Activated T-helper 1 cell treated with anti-CD3 and anti-CD28 coated beads, Interleukin-12 subunit alpha, Interleukin-12 subunit beta, Interleukin-2, Interleukin-4 antibody, amounts not matched to agents 30 ng/mL and 10 ng/mL and 1 ng/mL, durations not matched to agents 14 hours and 24 hours and 36 hours (primary cell): ENCODE results near the gene MEF2A. TPM values are rescaled to one million over a fixed set of nuclear protein-coding genes. Genes with fewer than 3 reads are reported as not detected.
A peak's percentile ranks its signal among the peaks of the same experiment; 100 is the strongest.

Source experiments
- DNase-seq: peaks from one replicate; pipeline ENCODE4 v3.0.0; 2021; ENCODE audit warnings: low spot score
- H3K27ac Mint-ChIP-seq: one replicate; pipeline ENCODE4 v1.8.0; 2021; ENCODE audit warnings: mild to moderate bottlenecking, mixed read lengths
- H3K27me3 Mint-ChIP-seq: one replicate; pipeline ENCODE4 v1.8.0; 2022; ENCODE audit warnings: mild to moderate bottlenecking, moderate library complexity, mixed read lengths; ENCODE audit not compliant: insufficient read depth
- H3K36me3 Mint-ChIP-seq: one replicate; pipeline ENCODE4 v1.8.0; 2021; ENCODE audit warnings: low read depth, mixed read lengths
- H3K4me1 Mint-ChIP-seq: one replicate; pipeline ENCODE4 v1.8.0; 2021; ENCODE audit warnings: low read depth, mixed read lengths
- H3K4me3 Mint-ChIP-seq: one replicate; pipeline ENCODE4 v1.8.0; 2021; ENCODE audit warnings: mild to moderate bottlenecking, moderate library complexity, mixed read lengths
- H3K9me3 Mint-ChIP-seq: one replicate; pipeline ENCODE4 v1.8.0; 2021; ENCODE audit warnings: mixed read lengths
- intact Hi-C: fragments of 100-400 bp; cut with micrococcal nuclease; formaldehyde crosslinking; loops from one replicate; pipeline ENCODE4 v1.15.1; 2024
- total RNA-seq: library from RNA; stranded (reverse); gene quantifications from 2 replicates; pipeline ENCODE4 v1.2.3, GENCODE V29; 2022

Gene MEF2A
- total RNA-seq, 1 donor from 2014 or later, result 27.4 TPM

GRCh38 chr15:99721104-99721778 lies 155.5 kb downstream of the MEF2A start:
- Mint-ChIP-seq H3K27me3 (no peaks in the 10 kb centered on the region), H3K4me1 (peaks cover 33% of the 10 kb centered on the region), H3K9me3 (no peaks in the 10 kb centered on the region), H3K27ac (peak overlapping the region; percentile 91), H3K36me3 (peaks cover 7% of the 10 kb centered on the region), H3K4me3 (peak overlapping the region; percentile 61)
- DNase-seq, result no peak
- intact Hi-C loops, result no loop called here

GRCh38 chr15:99721896-99722295 lies 156.1 kb downstream of the MEF2A start:
- intact Hi-C loops, result no loop called here
- no peaks in the 10 kb centered on the region for H3K27me3 Mint-ChIP-seq
- peaks cover 7% of the 10 kb centered on the region for H3K36me3 Mint-ChIP-seq
- no peaks in the 10 kb centered on the region for H3K9me3 Mint-ChIP-seq
- no peak for DNase-seq
- H3K27ac Mint-ChIP-seq, result no peak overlapping the region
- H3K4me3 Mint-ChIP-seq, result no peak overlapping the region
- peaks cover 33% of the 10 kb centered on the region for H3K4me1 Mint-ChIP-seq

GRCh38 chr15:99722406-99722805 lies 156.6 kb downstream of the MEF2A start:
- H3K27me3 Mint-ChIP-seq, result no peaks in the 10 kb centered on the region
- H3K36me3 Mint-ChIP-seq, result peaks cover 9% of the 10 kb centered on the region
- DNase-seq, result no peak
- intact Hi-C loops, result no loop called here
- H3K27ac Mint-ChIP-seq, result no peak overlapping the region
- no peaks in the 10 kb centered on the region for H3K9me3 Mint-ChIP-seq
- H3K4me3 Mint-ChIP-seq, result no peak overlapping the region
- H3K4me1 Mint-ChIP-seq, result peaks cover 33% of the 10 kb centered on the region

- peaks cover 17% of the 10 kb centered on the region for H3K36me3 Mint-ChIP-seq
- no peak overlapping the region for H3K4me3 Mint-ChIP-seq
- DNase-seq, result no peak
- intact Hi-C loops, result no loop called here
- H3K9me3 Mint-ChIP-seq, result no peaks in the 10 kb centered on the region
- peaks cover 12% of the 10 kb centered on the region for H3K4me1 Mint-ChIP-seq
- H3K27me3 Mint-ChIP-seq, result no peaks in the 10 kb centered on the region
- no peak overlapping the region for H3K27ac Mint-ChIP-seq
Measured at GRCh38 chr15:99726333-99726732, 160.5 kb downstream of the MEF2A start.

GRCh38 chr15:99727330-99727729 lies 161.5 kb downstream of the MEF2A start:
- no peak for DNase-seq
- Mint-ChIP-seq H3K4me3 (no peak overlapping the region), H3K27me3 (no peaks in the 10 kb centered on the region), H3K4me1 (peaks cover 15% of the 10 kb centered on the region), H3K27ac (no peak overlapping the region), H3K36me3 (peaks cover 19% of the 10 kb centered on the region), H3K9me3 (no peaks in the 10 kb centered on the region)
- intact Hi-C loops, result no loop called here

DNA sequence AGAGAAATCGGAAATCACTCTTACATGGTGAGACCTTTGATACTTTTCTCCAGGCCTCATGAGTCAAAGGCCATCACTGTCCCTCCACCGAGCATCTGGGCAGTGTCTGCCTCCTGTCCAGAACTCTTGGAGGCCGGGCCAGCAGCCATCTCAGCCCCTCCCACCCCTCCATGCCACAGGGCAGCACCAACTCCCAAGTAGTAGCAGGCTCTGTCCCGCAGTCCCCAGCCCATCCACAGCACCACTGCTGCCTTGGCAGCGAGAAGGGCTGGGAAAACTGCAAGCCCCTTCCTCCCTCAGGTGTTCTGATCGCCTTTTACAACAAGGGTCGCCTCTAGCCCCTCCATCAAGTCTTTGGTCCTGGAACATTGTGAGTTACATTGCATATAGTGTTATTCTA lies 161.9 kb downstream of the MEF2A start:
- Mint-ChIP-seq H3K4me3 (no peak overlapping the region), H3K27ac (no peak overlapping the region), H3K9me3 (no peaks in the 10 kb centered on the region), H3K4me1 (peaks cover 17% of the 10 kb centered on the region), H3K36me3 (peaks cover 19% of the 10 kb centered on the region), H3K27me3 (no peaks in the 10 kb centered on the region)
- intact Hi-C loops, result no loop called here
- DNase-seq, result no peak

GRCh38 chr15:99728916-99729315 lies 163.1 kb downstream of the MEF2A start:
- H3K27ac Mint-ChIP-seq, result no peak overlapping the region
- H3K4me1 Mint-ChIP-seq, result peaks cover 21% of the 10 kb centered on the region
- H3K27me3 Mint-ChIP-seq, result no peaks in the 10 kb centered on the region
- H3K36me3 Mint-ChIP-seq, result peaks cover 19% of the 10 kb centered on the region
- no peaks in the 10 kb centered on the region for H3K9me3 Mint-ChIP-seq
- intact Hi-C loops, result no loop called here
- DNase-seq, result no peak
- no peak overlapping the region for H3K4me3 Mint-ChIP-seq

GRCh38 chr15:99729327-99729726 lies 163.5 kb downstream of the MEF2A start:
- DNase-seq, result no peak
- no peaks in the 10 kb centered on the region for H3K27me3 Mint-ChIP-seq
- H3K4me3 Mint-ChIP-seq, result no peak overlapping the region
- H3K4me1 Mint-ChIP-seq, result peaks cover 21% of the 10 kb centered on the region
- intact Hi-C loops, result no loop called here
- peaks cover 19% of the 10 kb centered on the region for H3K36me3 Mint-ChIP-seq
- H3K27ac Mint-ChIP-seq, result no peak overlapping the region
- no peaks in the 10 kb centered on the region for H3K9me3 Mint-ChIP-seq

DNA sequence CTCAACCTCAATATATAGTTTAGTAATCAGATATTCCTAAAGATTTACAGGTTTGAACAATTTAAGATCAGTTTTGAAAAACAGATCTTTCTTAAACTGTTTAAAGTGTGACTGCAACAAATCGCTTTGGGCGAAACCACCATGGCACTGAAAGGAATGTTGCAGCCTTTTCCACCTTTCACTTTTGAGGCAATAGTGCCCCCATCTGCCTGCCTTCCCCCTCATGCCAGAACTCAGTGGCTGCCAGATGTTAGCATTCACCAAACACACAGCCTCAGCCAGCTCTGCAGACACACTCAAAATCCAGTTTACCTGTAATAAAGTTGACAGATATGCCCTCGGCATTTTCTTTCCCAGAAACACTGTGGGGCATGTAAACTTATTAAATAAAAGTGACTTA lies 164.1 kb downstream of the MEF2A start:
- peaks cover 21% of the 10 kb centered on the region for H3K4me1 Mint-ChIP-seq
- no peak overlapping the region for H3K4me3 Mint-ChIP-seq
- DNase-seq, result no peak
- intact Hi-C loops, result no loop called here
- H3K27ac Mint-ChIP-seq, result no peak overlapping the region
- peaks cover 19% of the 10 kb centered on the region for H3K36me3 Mint-ChIP-seq
- no peaks in the 10 kb centered on the region for H3K27me3 Mint-ChIP-seq
- no peaks in the 10 kb centered on the region for H3K9me3 Mint-ChIP-seq

DNA sequence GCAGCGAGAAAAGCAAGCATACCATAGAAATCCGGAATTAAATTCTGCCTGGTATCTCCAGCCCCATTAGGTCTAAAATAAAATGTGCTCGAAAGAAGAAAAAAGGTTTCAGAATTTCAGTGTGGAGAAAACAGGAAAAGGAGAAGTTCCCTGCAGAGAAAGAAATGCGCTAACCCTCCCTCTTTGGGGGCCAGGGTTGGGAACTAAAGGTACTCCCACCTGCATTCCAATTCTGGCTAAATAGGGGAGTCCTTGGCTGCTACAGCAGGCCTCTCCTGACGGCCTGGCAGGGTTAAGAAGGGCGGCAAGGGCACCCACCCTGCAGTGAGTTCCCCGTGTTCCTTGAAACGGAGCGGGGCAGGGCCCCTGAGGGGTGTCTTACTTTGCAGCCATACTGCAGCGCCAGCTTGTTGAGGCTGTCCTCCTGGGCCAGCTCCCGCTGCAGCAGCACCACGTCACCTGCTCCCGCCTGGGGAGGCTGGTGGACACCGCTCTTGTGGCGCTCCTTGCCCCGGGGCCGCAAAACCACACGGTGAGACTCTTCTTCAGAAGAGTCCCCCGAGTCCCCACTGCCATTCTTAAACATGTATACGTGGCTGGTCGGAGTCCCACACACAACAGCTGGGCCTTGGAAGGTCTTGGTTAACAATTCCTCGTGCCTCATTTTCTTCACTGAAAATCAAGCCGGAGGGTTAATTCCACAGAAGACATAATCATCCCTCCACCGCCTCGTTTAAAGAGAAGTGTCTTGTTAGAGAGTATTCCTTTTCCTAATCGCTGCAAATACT lies 165.7 kb downstream of the MEF2A start:
- Mint-ChIP-seq H3K27me3 (no peaks in the 10 kb centered on the region), H3K9me3 (no peaks in the 10 kb centered on the region)
- intact Hi-C loops, result loop anchor here (2.0 kb wide), 2 partner anchors 195 to 871 kb away; partner anchors contain the start of genes ASB7 and LINS1

GRCh38 chr15:99732124-99732750 lies 166.5 kb downstream of the MEF2A start:
- H3K27ac Mint-ChIP-seq, result peak overlapping the region; percentile 44
- H3K36me3 Mint-ChIP-seq, result peaks cover 19% of the 10 kb centered on the region
- no peaks in the 10 kb centered on the region for H3K27me3 Mint-ChIP-seq
- peaks cover 27% of the 10 kb centered on the region for H3K4me1 Mint-ChIP-seq
- no peaks in the 10 kb centered on the region for H3K9me3 Mint-ChIP-seq
- intact Hi-C loops, result loop anchor here (2.0 kb wide), 2 partner anchors 195 to 871 kb away; partner anchors contain the start of genes ASB7 and LINS1
- DNase-seq, result no peak
- H3K4me3 Mint-ChIP-seq, result peak overlapping the region; percentile 86

More for the DNA sequence above, 165.7 kb downstream of the MEF2A start:
- Mint-ChIP-seq H3K4me1 (peaks cover 22% of the 10 kb centered on the region), H3K36me3 (peaks cover 19% of the 10 kb centered on the region), H3K4me3 (peak overlapping the region; percentile 86), H3K27ac (no peak overlapping the region)
- DNase-seq, result no peak

DNA sequence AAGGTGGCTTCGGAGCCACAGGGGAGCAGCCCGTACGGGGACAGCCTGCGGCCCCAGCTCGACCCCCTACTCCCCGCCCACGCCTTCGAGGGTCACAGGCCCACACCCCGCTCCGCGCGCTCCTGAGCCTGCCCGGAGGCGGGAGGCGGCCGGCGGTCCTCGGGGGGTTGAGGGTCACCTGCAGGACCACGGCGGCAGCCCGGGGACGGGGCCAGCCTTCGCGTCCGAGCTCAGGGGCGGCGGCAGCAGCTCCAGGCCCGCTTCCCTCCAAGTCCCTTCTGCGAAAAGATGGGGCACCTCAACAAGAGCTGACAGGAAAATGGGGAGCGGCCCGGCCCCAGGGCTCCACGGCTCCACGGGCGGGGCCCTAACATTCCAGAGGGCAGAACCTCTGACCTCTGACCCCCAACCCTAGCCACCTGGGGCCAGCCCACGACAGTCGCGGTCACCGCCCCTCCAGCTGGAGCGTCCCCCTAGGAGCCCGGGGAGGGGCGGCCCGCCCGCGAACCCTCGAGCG lies 167.0 kb downstream of the MEF2A start:
- peaks cover 16% of the 10 kb centered on the region for H3K36me3 Mint-ChIP-seq
- H3K4me3 Mint-ChIP-seq, result peak overlapping the region; percentile 86
- DNase-seq, result no peak
- H3K27ac Mint-ChIP-seq, result peak overlapping the region; percentile 44
- intact Hi-C loops, result loop anchor here (1.0 to 2.0 kb wide), 6 partner anchors 13 to 870 kb away; partner anchors contain the start of genes ASB7, LINS1, LRRC28 and MEF2A
- no peaks in the 10 kb centered on the region for H3K27me3 Mint-ChIP-seq
- H3K9me3 Mint-ChIP-seq, result no peaks in the 10 kb centered on the region
- H3K4me1 Mint-ChIP-seq, result peaks cover 33% of the 10 kb centered on the region
